ENCODE measurements around the gene LHFPL6. TPM values are rescaled to one million over a fixed set of nuclear protein-coding genes. Genes with fewer than 3 reads are reported as not detected.

The LHFPL6 gene
- total and polyA plus RNA-seq, 4 donors, result 58.1 to 214 (median 169) TPM

DNA sequence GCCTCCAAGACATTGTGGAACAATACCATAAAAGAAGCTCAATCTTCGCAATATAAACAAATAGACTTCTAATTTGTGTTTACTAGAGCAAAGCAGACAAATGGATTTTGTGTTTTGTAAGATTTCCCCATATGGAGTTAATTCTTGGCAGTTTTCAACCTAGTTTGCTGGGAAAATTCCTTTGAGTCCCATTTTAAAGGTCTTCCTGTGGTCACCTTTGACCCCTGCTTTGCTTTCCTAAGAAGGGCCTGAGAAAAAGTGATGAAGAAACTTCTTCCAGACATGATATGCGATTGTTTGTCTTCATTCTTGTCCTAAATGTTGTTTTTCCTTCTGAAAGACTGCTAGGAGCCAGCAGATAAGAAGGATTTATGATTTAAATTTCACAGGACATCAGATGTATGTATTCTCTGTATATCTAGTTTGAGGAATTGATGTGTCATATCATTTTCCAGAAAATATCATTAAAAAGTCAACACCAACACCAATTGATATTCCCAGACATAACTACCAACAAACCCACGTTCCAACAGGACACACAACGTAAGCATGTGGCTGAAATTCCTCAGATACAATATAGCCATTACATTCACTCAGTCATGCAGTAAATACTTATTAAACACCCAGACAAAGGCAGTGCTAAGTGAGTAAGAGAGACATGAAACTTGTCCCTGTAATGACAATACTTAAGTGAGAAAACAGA lies 276.4 kb downstream of the LHFPL6 start:
- 82 to 88% methylated on average over 4 of the region's 4 CpGs for WGBS, 2 donors
- intact Hi-C loops (cut with DNase I), result no loop called here
- no peak overlapping the region for H3K4me3 ChIP-seq (ENCODE audit: low read length in 2 of 2)
- no peak for ATAC-seq (ENCODE audit: low FRiP score)
- no peaks in the 10 kb centered on the region for H3K9me3 ChIP-seq (ENCODE audit: control insufficient read depth, low read length)
- no peak for DNase-seq
- no peak overlapping the region for H3K27ac ChIP-seq (ENCODE audit: low read depth in 1 of 2, low read length in 2 of 2)
- H3K36me3 ChIP-seq (ENCODE audit: control insufficient read depth in 1 of 2, insufficient read depth in 2 of 2, low read length in 1 of 2), result no peaks in the 10 kb centered on the region
- H3K4me1 ChIP-seq (ENCODE audit: control insufficient read depth in 1 of 2, insufficient read depth in 2 of 2, low read length in 2 of 2), result peaks cover 0 to 1% of the 10 kb centered on the region in 2 donors
- no peaks in the 10 kb centered on the region for H3K27me3 ChIP-seq (ENCODE audit: control insufficient read depth in 1 of 2, insufficient read depth in 2 of 2, low read length in 1 of 2)

- no peaks in the 10 kb centered on the region for H3K9me3 ChIP-seq (ENCODE audit: control insufficient read depth, low read length)
- intact Hi-C loops (cut with DNase I), result no loop called here
- DNase-seq (no peak), ATAC-seq (ENCODE audit: low FRiP score) (no peak)
- H3K4me1 ChIP-seq (ENCODE audit: control insufficient read depth in 1 of 2, insufficient read depth in 2 of 2, low read length in 2 of 2), result peaks cover 0 to 1% of the 10 kb centered on the region in 2 donors
- H3K27me3 ChIP-seq (ENCODE audit: control insufficient read depth in 1 of 2, insufficient read depth in 2 of 2, low read length in 1 of 2), result no peaks in the 10 kb centered on the region
- WGBS, 2 donors, result 88 to 91% methylated on average over 4 of the region's 4 CpGs
- no peaks in the 10 kb centered on the region for H3K36me3 ChIP-seq (ENCODE audit: control insufficient read depth in 1 of 2, insufficient read depth in 2 of 2, low read length in 1 of 2)
- no peak overlapping the region for H3K27ac ChIP-seq (ENCODE audit: low read depth in 1 of 2, low read length in 2 of 2)
- H3K4me3 ChIP-seq (ENCODE audit: low read length in 2 of 2), result no peak overlapping the region
Measured at GRCh38 chr13:39324806-39325311, 278.1 kb downstream of the LHFPL6 start.

DNA sequence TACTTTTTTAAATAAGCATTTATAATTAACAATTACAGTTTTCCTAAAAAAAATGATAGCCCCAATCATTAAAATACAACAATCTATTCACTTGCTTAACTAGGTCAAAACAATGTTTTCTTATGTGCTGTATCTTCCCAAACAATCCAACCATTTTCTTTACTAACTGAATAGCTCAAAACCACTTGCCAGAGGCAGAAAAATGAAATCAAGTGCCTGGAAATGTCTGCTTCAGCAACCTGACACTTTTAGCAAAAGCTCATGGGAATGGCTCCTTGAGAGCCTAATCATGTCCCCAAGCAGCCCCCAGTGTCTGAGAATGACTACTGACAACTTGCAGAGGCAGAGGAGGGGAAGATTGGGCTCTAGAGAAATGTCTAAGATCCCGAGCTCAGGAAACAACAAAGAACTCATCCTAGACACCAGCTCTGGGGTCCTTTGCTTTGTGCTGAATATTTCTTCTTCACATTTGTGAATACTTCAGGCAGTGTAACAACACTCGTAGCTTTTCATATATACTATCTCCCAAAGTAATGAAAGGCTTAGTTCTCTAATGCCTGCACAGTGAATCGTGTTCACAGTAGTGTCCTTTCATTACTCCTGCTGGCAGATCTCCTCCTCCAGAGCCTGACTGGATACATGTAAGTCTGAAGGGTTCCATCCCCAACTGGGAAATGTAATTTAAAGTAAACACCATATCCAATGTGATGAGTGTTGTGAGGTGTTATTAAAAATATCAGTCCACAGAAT lies 280.0 kb downstream of the LHFPL6 start:
- WGBS, 2 donors, result 54 to 56% methylated on average over 3 of the region's 3 CpGs
- H3K9me3 ChIP-seq (ENCODE audit: control insufficient read depth, low read length), result no peaks in the 10 kb centered on the region
- intact Hi-C loops (cut with DNase I), result no loop called here
- no peak for DNase-seq
- H3K27ac ChIP-seq (ENCODE audit: low read depth in 1 of 2, low read length in 2 of 2), result no peak overlapping the region
- ATAC-seq (ENCODE audit: low FRiP score), result no peak
- no peak overlapping the region for H3K4me3 ChIP-seq (ENCODE audit: low read length in 2 of 2)
- no peaks in the 10 kb centered on the region for H3K27me3 ChIP-seq (ENCODE audit: control insufficient read depth in 1 of 2, insufficient read depth in 2 of 2, low read length in 1 of 2)
- peaks cover 0 to 1% of the 10 kb centered on the region in 2 donors for H3K4me1 ChIP-seq (ENCODE audit: control insufficient read depth in 1 of 2, insufficient read depth in 2 of 2, low read length in 2 of 2)
- H3K36me3 ChIP-seq (ENCODE audit: control insufficient read depth in 1 of 2, insufficient read depth in 2 of 2, low read length in 1 of 2), result no peaks in the 10 kb centered on the region

DNA sequence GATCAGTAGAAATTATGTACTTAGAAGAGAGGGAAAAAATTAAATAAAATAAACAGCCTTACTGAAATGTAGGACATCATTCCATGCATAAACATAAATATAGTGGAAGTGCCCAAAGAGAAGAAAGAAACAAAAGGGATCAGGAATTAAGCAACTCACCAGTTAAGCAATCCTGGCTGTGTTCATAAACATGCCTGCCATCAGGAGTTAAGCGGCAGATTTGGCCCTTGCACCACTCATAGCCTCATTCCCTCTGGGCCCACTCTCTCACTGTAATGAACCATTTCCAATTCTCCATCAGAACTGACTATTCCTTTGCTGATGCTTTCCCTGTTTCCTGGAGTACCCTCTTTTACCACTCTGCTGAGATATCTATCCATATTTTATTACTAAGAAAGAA lies 281.4 kb downstream of the LHFPL6 start:
- ATAC-seq (ENCODE audit: low FRiP score) (peak; percentile 58), DNase-seq (no peak)
- intact Hi-C loops (cut with DNase I), result no loop called here
- Histone ChIP-seq H3K4me3 (ENCODE audit: low read length in 2 of 2) (no peak overlapping the region), H3K27me3 (ENCODE audit: control insufficient read depth in 1 of 2, insufficient read depth in 2 of 2, low read length in 1 of 2) (no peaks in the 10 kb centered on the region), H3K9me3 (ENCODE audit: control insufficient read depth, low read length) (no peaks in the 10 kb centered on the region), H3K4me1 (ENCODE audit: control insufficient read depth in 1 of 2, insufficient read depth in 2 of 2, low read length in 2 of 2) (peaks cover 0 to 1% of the 10 kb centered on the region in 2 donors), H3K36me3 (ENCODE audit: control insufficient read depth in 1 of 2, insufficient read depth in 2 of 2, low read length in 1 of 2) (no peaks in the 10 kb centered on the region), H3K27ac (ENCODE audit: low read depth in 1 of 2, low read length in 2 of 2) (no peak overlapping the region)
- 8 to 49% methylated on average over 1 of the region's 1 CpG for WGBS, 2 donors

DNA sequence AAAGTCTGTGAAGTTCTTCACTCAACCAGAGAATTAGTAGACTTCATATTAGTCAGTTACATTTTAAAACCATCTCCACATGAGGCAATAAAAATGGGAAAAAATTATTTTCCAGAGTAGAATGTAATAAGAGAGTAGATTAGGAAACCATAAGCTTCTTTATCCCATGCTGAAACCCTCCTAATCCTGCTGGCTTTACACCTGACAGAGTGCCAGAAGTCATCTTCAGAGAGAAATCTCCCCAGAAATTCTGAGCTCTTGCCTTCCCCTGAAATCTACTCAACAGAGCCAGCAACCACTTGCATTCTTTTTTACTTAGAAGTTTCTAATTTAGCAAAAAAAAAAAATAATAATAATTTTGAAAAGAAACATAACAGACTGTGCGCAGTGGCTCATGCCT lies 284.8 kb downstream of the LHFPL6 start:
- H3K9me3 ChIP-seq (ENCODE audit: control insufficient read depth, low read length), result no peaks in the 10 kb centered on the region
- intact Hi-C loops (cut with DNase I), result no loop called here
- DNase-seq (no peak), ATAC-seq (ENCODE audit: low FRiP score) (no peak)
- WGBS, 2 donors, result 98 to 100% methylated on average over 1 of the region's 1 CpG
- H3K27ac ChIP-seq (ENCODE audit: low read depth in 1 of 2, low read length in 2 of 2), result no peak overlapping the region
- H3K4me3 ChIP-seq (ENCODE audit: low read length in 2 of 2), result no peak overlapping the region
- H3K4me1 ChIP-seq (ENCODE audit: control insufficient read depth in 1 of 2, insufficient read depth in 2 of 2, low read length in 2 of 2), result no peaks in the 10 kb centered on the region
- no peaks in the 10 kb centered on the region for H3K36me3 ChIP-seq (ENCODE audit: control insufficient read depth in 1 of 2, insufficient read depth in 2 of 2, low read length in 1 of 2)
- H3K27me3 ChIP-seq (ENCODE audit: control insufficient read depth in 1 of 2, insufficient read depth in 2 of 2, low read length in 1 of 2), result no peaks in the 10 kb centered on the region

- Histone ChIP-seq H3K9me3 (ENCODE audit: control insufficient read depth, low read length) (no peaks in the 10 kb centered on the region), H3K27ac (ENCODE audit: low read depth in 1 of 2, low read length in 2 of 2) (no peak overlapping the region), H3K4me3 (ENCODE audit: low read length in 2 of 2) (no peak overlapping the region), H3K36me3 (ENCODE audit: control insufficient read depth in 1 of 2, insufficient read depth in 2 of 2, low read length in 1 of 2) (no peaks in the 10 kb centered on the region), H3K4me1 (ENCODE audit: control insufficient read depth in 1 of 2, insufficient read depth in 2 of 2, low read length in 2 of 2) (no peaks in the 10 kb centered on the region), H3K27me3 (ENCODE audit: control insufficient read depth in 1 of 2, insufficient read depth in 2 of 2, low read length in 1 of 2) (no peaks in the 10 kb centered on the region)
- WGBS, 2 donors, result 12 to 20% methylated on average over 3 of the region's 3 CpGs
- intact Hi-C loops (cut with DNase I), result no loop called here
- peak; percentile 88 for ATAC-seq (ENCODE audit: low FRiP score)
- DNase-seq, result peak in 1 of 2 donors; percentile 72
Measured at GRCh38 chr13:39317291-39317690, 285.7 kb downstream of the LHFPL6 start.

- ATAC-seq (ENCODE audit: low FRiP score), result no peak
- Histone ChIP-seq H3K36me3 (ENCODE audit: control insufficient read depth in 1 of 2, insufficient read depth in 2 of 2, low read length in 1 of 2) (no peaks in the 10 kb centered on the region), H3K27me3 (ENCODE audit: control insufficient read depth in 1 of 2, insufficient read depth in 2 of 2, low read length in 1 of 2) (no peaks in the 10 kb centered on the region), H3K27ac (ENCODE audit: low read depth in 1 of 2, low read length in 2 of 2) (no peak overlapping the region), H3K4me3 (ENCODE audit: low read length in 2 of 2) (no peak overlapping the region), H3K4me1 (ENCODE audit: control insufficient read depth in 1 of 2, insufficient read depth in 2 of 2, low read length in 2 of 2) (peaks cover 1 to 5% of the 10 kb centered on the region in 2 donors), H3K9me3 (ENCODE audit: control insufficient read depth, low read length) (no peaks in the 10 kb centered on the region)
- intact Hi-C loops (cut with DNase I), result no loop called here
- 35 to 47% methylated on average over 1 of the region's 1 CpG for WGBS, 2 donors
- DNase-seq, result no peak
Measured at GRCh38 chr13:39315796-39316195, 287.2 kb downstream of the LHFPL6 start.

DNA sequence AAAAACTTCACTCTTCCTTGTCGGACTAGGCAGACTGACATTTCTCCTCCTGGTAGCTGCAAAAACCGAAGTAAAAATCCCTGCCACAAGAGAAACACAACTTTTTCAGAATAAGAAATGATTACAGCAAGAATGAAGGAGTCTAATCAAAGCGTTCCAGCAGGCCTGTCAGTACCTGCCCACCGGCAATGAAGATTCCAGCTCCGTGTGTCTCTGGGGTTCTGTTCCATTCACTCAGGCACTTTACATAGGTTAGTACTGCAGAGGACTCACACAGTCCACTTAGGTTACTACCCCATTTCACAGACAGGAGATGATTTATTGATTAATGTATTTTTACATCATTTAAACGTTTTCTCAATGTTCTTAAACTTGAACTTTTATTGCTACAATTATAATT lies 289.3 kb downstream of the LHFPL6 start:
- intact Hi-C loops (cut with DNase I), result no loop called here
- Histone ChIP-seq H3K36me3 (ENCODE audit: control insufficient read depth in 1 of 2, insufficient read depth in 2 of 2, low read length in 1 of 2) (no peaks in the 10 kb centered on the region), H3K4me3 (ENCODE audit: low read length in 2 of 2) (no peak overlapping the region), H3K27ac (ENCODE audit: low read depth in 1 of 2, low read length in 2 of 2) (no peak overlapping the region), H3K9me3 (ENCODE audit: control insufficient read depth, low read length) (no peaks in the 10 kb centered on the region), H3K4me1 (ENCODE audit: control insufficient read depth in 1 of 2, insufficient read depth in 2 of 2, low read length in 2 of 2) (peaks cover 1 to 10% of the 10 kb centered on the region in 2 donors), H3K27me3 (ENCODE audit: control insufficient read depth in 1 of 2, insufficient read depth in 2 of 2, low read length in 1 of 2) (no peaks in the 10 kb centered on the region)
- ATAC-seq (ENCODE audit: low FRiP score), result no peak
- 85 to 92% methylated on average over 6 of the region's 6 CpGs for WGBS, 2 donors
- no peak for DNase-seq

DNA sequence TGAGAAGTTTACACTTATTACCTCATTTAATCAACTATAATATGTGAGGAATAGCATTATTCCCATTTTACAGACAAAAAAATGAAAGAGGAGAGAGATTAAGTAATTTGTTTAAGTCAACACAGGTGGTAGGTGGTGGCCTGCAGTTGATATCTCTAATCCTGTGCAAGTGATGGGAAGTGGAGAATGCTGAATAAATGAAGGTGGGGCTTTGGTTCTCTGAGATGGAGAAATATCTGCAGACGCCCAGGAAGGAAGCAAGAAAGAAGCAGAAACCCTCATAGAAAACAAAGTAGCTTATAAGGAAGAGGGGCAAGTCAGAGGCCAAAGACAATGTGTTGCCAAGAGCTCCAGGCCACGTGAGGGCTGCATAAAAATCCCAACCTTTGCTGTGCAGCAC lies 290.4 kb downstream of the LHFPL6 start:
- H3K4me3 ChIP-seq (ENCODE audit: low read length in 2 of 2), result no peak overlapping the region
- 75 to 77% methylated on average over 2 of the region's 2 CpGs for WGBS, 2 donors
- intact Hi-C loops (cut with DNase I), result no loop called here
- no peak overlapping the region for H3K27ac ChIP-seq (ENCODE audit: low read depth in 1 of 2, low read length in 2 of 2)
- H3K27me3 ChIP-seq (ENCODE audit: control insufficient read depth in 1 of 2, insufficient read depth in 2 of 2, low read length in 1 of 2), result no peaks in the 10 kb centered on the region
- no peaks in the 10 kb centered on the region for H3K9me3 ChIP-seq (ENCODE audit: control insufficient read depth, low read length)
- no peak for ATAC-seq (ENCODE audit: low FRiP score)
- DNase-seq, result no peak
- no peaks in the 10 kb centered on the region for H3K36me3 ChIP-seq (ENCODE audit: control insufficient read depth in 1 of 2, insufficient read depth in 2 of 2, low read length in 1 of 2)
- peaks cover 1 to 10% of the 10 kb centered on the region in 2 donors for H3K4me1 ChIP-seq (ENCODE audit: control insufficient read depth in 1 of 2, insufficient read depth in 2 of 2, low read length in 2 of 2)

Measured in aorta (tissue), 5 donors.